Thoracic aorta (tissue), 2 donors: ENCODE measurements around the gene DEAF1. TPM values are rescaled to one million over a fixed set of nuclear protein-coding genes. Genes with fewer than 3 reads are reported as not detected.

Experiments
- ATAC-seq: fragments of 150-250 bp; one replicate; pipeline ENCODE4 v1.8.0; 2017; ENCODE audit warnings: low read depth; ENCODE audit not compliant: insufficient number of reproducible peaks, low FRiP score
- DNase-seq: peaks from one replicate; pipeline ENCODE4 v3.0.0-alpha.2; 2020; ENCODE audit warnings: low spot score
- H3K27ac ChIP-seq, 2 donors: fragments of 200-600 bp; sonication (generic); 1 replicate in 1 of 2; 2 replicates in 1 of 2; pipeline ENCODE4 v1.5.1; 2016; ENCODE audit warnings: mild to moderate bottlenecking in 2 of 2, moderate library complexity in 2 of 2
- H3K27me3 ChIP-seq: fragments of 200-600 bp; sonication (generic); replicated peaks from 2 replicates; pipeline ENCODE4 v1.6.0; 2016; ENCODE audit warnings: mild to moderate bottlenecking; ENCODE audit not compliant: insufficient read depth
- H3K36me3 ChIP-seq: fragments of 200-600 bp; sonication (generic); one replicate; pipeline ENCODE4 v1.5.1; 2016
- H3K4me1 ChIP-seq, 2 donors: fragments of 200-600 bp; sonication (generic); 1 replicate in 1 of 2; 2 replicates in 1 of 2; pipeline versions ENCODE4 v1.5.1 to v1.6.0; 2016; ENCODE audit warnings: low read depth in 2 of 2, mild to moderate bottlenecking in 1 of 2; ENCODE audit not compliant: control insufficient read depth in 1 of 2
- H3K4me3 ChIP-seq: fragments of 200-600 bp; sonication (generic); 2 replicates; pipeline ENCODE4 v1.5.1; 2016; ENCODE audit warnings: mild to moderate bottlenecking
- H3K9me3 ChIP-seq: fragments of 200-600 bp; sonication (generic); 2 replicates; pipeline ENCODE4 v1.5.1; 2016
- CTCF ChIP-seq: fragments of 200-600 bp; sonication (generic); IDR thresholded peaks from one replicate; pipeline ENCODE4 v1.5.1; 2019; ENCODE audit warnings: antibody characterized with exemption
- total RNA-seq, 2 donors: library from RNA; depleted of rRNA; stranded (reverse); fragments of >200 nt; gene quantifications; one replicate each; pipeline versions ENCODE4 v1.1.0 to v1.2.3, GENCODE V29; 2016

Gene DEAF1
- total RNA-seq, 2 donors from 2014 or later = 22.1 to 67.0 TPM

- DNase-seq (peak; percentile 47), ATAC-seq (no peak)
- H3K4me3 ChIP-seq = no peak overlapping the region
- peaks cover 47% of the 10 kb centered on the region for H3K36me3 ChIP-seq
- peak overlapping the region; percentile 96 to 97 for H3K27ac ChIP-seq
- no peaks in the 10 kb centered on the region for H3K9me3 ChIP-seq
- peaks cover 14 to 22% of the 10 kb centered on the region in 2 donors for H3K4me1 ChIP-seq
- no peak for TF ChIP-seq CTCF
- no peaks in the 10 kb centered on the region for H3K27me3 ChIP-seq
These were observed 81.6 kb downstream of the DEAF1 start for GRCh38 chr11:613369-613968.

- DNase-seq (no peak), ATAC-seq (no peak)
- Histone ChIP-seq H3K27me3 (no peaks in the 10 kb centered on the region), H3K27ac (peak overlapping the region in 1 of 2 donors; percentile 50), H3K9me3 (no peaks in the 10 kb centered on the region), H3K4me1 (peaks cover 14 to 22% of the 10 kb centered on the region in 2 donors), H3K4me3 (no peak overlapping the region), H3K36me3 (peaks cover 53% of the 10 kb centered on the region)
- no peak for TF ChIP-seq CTCF
These were observed 82.1 kb downstream of the DEAF1 start for GRCh38 chr11:612961-613300.

- ATAC-seq (no peak), DNase-seq (no peak)
- Histone ChIP-seq H3K4me1 (peaks cover 14 to 22% of the 10 kb centered on the region in 2 donors), H3K36me3 (peaks cover 58% of the 10 kb centered on the region), H3K4me3 (no peak overlapping the region), H3K27ac (no peak overlapping the region), H3K27me3 (no peaks in the 10 kb centered on the region), H3K9me3 (no peaks in the 10 kb centered on the region)
- no peak for TF ChIP-seq CTCF
These were observed 82.6 kb downstream of the DEAF1 start for GRCh38 chr11:612201-612960.

GRCh38 chr11:611001-611996, 83.7 kb downstream of the DEAF1 start:
- peaks cover 14 to 20% of the 10 kb centered on the region in 2 donors for H3K4me1 ChIP-seq
- no peaks in the 10 kb centered on the region for H3K27me3 ChIP-seq
- no peak for TF ChIP-seq CTCF
- H3K27ac ChIP-seq = no peak overlapping the region
- H3K9me3 ChIP-seq = no peaks in the 10 kb centered on the region
- ATAC-seq (no peak), DNase-seq (no peak)
- H3K36me3 ChIP-seq = peaks cover 69% of the 10 kb centered on the region
- H3K4me3 ChIP-seq = no peak overlapping the region
